GM18861 (cell line): ENCODE results near the gene OBSCN.

ENCODE experiments used
- ATAC-seq: cut with Tn5 transposase; IDR thresholded peaks from one replicate; pipeline ENCODE4 v1.9.1; 2021; ENCODE audit not compliant: unreplicated experiment

OBSCN gene

DNA sequence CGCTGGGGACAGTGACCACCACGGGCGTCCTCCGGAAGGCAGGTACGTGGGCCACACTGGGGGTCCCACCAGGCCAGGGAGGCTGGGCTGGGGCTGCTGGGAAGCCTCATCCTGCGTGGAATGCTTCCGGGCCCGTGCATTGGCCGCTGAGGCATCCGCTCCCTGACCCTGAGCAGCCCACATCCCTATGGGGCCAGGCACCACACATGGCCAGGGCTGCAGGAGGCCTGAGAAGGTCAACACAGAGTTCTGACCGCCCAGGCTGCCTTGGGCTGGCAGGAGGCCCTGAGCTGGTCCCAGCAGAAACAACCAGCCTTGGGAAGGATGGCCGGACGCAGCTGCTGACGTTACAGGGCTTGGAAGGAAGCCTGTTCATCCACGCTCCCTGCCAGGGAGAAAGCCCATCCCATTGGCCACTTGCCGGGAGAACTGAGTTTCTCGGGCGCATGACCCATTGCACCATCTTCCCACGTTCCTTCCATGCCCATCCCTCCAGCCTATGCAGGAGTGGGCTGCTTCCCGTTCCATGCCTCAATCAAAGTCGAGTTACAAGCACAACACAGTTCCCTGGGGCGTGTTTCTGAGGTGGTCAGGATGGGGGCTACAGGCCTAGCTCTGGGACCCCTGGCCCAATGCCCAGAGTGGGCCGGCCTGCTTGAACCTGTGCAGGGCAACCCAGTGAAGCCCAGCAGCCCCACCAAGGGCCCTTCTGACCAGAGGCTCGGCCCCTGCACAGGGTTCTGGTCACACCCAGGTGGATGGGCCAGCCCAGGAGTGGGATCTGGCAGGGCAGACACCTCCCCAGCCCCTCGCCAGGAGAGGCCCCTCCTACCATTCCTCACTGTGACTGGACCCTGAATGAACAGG, 167.1 kb downstream of the OBSCN start:
- no peak for ATAC-seq

DNA sequence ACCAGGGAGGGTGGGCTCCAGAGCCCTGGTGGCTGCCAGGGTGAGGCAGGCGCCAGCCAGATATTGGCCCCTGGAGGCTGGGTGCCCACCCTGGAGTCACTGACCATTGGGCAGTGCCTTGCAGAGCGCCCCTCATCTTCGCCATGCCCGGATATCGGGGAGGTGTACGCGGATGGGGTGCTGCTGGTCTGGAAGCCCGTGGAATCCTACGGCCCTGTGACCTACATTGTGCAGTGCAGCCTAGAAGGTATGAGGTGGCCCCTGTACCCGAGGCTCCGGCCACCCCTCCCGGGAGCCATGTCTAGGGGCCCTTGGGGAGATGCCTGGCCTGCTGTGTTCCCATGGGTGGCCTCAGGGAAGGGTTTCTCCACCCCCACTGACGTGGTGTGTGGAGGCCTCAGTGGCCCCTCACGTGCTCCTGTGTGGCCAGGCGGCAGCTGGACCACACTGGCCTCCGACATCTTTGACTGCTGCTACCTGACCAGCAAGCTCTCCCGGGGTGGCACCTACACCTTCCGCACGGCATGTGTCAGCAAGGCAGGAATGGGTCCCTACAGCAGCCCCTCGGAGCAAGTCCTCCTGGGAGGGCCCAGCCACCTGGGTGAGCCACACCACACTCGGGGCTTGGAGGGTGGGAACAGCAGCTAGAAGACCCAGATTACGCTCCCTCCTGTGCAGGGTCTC, 167.9 kb downstream of the OBSCN start:
- no peak for ATAC-seq

DNA sequence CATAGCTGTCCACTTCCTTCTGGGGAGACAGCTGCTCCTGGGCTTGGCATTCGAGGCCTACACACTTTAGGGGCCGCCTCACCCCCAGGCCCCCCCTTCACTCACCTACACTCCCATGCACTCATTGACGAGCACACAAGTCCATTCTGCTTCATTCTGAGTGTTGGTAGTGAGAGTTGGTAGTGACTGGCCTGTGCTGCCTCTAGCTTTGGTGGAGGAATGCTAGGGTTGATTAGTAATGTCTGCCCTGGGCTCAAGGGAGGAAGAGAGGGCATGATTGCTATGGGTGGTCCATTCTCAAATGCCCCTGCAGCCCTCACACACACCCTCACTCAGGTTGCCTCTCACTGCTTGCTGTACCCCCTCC, 168.4 kb downstream of the OBSCN start:
- ATAC-seq, result no peak

DNA sequence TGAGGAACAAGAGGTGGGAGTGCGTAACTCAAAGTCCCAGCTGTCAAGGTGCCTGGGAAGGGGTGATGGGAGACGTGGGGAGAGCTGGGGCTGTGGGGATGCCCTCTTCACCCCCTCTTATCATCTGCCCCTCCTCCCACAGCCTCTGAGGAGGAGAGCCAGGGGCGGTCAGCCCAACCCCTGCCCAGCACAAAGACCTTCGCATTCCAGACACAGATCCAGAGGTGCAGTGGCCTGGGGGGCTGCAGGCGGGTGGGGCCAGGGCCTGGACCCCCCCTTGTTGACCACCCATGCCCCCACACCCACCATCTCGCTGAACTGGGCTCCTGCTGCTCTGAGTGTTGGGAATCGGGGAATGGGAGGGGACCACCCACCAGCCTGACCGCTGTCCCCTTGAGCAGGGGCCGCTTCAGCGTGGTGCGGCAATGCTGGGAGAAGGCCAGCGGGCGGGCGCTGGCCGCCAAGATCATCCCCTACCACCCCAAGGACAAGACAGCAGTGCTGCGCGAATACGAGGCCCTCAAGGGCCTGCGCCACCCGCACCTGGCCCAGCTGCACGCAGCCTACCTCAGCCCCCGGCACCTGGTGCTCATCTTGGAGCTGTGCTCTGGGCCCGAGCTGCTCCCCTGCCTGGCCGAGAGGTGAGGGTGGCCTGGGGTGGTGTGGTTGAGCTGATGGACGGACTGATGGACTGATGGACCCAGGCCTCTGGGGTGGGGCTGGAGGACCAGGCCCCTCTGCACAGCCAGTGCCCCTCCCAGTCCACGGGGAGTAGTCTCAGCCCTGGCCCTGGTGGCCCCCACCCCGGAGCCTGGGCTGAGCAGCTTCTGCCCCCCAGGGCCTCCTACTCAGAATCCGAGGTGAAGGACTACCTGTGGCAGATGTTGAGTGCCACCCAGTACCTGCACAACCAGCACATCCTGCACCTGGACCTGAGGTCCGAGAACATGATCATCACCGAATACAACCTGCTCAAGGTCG, 169.1 kb downstream of the OBSCN start:
- ATAC-seq, result no peak

DNA sequence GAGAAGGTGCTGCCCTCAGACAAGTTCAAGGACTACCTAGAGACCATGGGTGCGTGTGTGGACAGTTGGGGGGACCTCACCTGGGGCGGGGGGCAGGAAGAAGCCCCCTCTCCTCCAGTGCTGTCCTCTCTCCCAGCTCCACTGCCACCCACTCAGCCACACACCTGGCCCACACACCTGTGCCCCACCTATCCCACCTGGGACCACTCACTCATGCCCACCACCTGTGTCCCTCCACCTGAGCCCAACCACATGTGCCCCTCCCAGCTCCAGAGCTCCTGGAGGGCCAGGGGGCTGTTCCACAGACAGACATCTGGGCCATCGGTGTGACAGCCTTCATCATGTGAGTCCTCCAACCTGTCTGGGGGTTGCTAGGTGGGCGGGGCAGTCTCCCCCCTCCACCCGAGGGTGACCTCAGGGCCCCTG, 169.8 kb downstream of the OBSCN start:
- ATAC-seq, result no peak

DNA sequence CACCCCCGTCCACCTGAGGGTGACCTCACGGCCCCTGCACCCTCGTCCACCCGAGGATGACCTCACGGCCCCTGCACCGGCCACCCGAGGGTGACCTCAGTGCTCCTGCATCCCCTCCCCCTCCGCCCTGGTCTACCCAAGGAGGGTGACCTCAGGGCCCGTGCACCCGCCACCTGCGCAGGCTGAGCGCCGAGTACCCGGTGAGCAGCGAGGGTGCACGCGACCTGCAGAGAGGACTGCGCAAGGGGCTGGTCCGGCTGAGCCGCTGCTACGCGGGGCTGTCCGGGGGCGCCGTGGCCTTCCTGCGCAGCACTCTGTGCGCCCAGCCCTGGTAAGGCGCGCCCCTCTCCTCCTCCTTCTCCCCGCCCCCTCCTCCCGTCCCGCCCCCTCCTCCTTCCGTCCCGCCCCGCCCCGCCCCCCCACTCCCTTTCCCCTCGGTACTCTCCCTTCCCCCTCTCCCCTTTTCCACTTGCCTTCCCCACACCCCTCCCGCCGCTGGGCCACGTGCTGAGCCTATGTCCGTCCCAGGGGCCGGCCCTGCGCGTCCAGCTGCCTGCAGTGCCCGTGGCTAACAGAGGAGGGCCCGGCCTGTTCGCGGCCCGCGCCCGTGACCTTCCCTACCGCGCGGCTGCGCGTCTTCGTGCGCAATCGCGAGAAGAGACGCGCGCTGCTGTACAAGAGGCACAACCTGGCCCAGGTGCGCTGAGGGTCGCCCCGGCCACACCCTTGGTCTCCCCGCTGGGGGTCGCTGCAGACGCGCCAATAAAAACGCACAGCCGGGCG, 170.4 kb downstream of the OBSCN start:
- no peak for ATAC-seq

DNA sequence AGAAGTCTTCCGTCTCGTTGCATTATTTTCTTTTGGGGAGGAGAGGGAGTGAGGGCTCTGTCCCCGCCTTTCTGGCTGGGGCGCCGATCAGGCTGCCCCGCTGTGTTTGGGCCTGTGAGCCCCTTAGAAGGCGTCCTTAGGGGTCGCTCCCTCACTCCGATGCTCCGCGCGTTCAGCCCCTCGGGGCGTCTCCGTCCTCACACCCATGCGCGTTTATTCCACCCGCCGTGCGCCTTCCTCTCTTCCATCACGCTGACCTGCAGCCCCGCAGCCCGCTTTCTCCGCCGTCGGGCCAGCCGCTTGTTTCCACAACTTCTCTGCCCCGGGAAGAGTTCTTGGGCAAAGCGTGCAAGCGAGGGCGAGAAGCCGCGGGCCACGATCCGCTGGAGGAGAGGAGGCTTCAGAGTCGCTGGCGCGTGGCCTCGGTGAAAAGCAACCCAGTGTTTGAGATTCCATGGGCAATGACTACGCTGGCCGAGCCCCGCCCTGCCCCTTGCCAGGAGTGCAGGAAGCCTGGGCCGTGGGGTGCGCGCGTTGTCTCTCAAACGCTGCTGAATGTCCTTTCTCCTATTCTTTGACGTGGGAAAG, 171.1 kb downstream of the OBSCN start:
- ATAC-seq, result no peak

DNA sequence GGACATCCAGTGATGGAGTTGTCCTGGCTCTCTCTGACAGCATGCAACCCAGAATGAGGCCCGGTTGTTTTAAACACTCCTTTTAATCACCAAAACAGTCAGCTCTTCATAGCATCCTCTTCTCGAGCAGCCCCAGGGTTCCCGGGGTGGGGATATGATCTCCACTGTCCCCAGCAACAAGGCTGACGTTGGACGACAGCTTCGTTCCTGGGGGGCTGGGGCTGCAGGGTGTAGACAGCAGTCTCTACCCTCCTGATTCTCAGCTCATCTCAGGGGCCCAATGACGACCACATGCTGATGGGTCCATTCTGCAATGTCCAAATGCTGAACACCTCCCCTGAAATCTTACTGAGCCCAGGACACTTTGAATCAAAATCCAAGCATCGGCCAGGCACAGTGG, 171.8 kb downstream of the OBSCN start:
- no peak for ATAC-seq

DNA sequence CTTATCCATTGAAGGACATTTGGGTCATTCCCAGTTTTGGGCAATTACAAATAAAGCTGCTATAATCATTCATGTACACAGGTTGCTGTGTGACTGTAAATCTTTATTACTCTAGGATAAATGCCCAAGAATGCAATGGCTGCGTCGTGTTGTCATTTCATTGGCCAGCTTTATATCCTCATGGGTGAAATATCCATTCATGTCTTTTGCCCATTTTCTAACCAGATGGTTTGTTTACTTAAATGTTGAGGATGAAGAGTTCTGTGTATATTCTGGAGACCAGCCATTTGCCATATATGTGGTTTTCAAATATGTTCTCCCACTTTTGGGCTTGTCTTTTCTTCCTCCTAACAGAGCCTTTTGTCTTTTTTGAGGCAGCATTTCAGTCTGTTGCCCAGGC, 173.5 kb downstream of the OBSCN start:
- ATAC-seq, result no peak

DNA sequence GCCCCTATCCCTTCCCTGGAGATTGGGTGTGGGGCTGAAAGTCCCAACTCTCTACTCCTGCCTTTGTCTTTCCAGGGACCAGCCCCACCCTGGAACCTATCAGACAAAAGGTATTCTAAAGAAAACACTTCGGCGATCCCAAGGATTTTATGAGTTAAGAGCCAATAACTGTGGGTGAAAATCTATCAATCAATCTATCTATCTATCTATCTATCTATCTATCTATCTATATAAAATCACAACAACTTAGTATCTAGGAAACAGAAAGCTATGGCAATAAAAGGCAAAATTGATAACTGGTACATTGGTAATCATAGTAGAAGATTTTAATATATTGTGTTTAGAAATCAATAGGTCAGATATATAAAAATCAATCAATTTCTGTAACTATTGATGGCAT, 175.9 kb downstream of the OBSCN start:
- no peak for ATAC-seq

DNA sequence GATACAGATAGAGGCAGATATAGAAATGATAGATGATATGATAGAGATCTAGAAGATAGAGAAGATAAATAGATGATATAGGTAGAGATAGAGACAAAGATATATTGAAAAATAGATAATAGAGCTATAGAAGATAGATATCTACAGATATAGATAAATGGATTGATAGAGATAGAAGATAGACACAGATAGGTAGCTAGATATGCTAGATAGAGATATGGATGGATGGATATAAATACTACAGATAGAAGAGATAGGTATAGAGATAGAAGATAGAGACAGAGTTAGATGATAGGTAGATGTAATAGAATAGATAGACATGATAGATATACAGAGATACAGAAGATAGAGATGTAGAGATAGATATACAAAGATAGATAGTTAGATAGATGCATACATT, 177.4 kb downstream of the OBSCN start:
- ATAC-seq, result no peak

DNA sequence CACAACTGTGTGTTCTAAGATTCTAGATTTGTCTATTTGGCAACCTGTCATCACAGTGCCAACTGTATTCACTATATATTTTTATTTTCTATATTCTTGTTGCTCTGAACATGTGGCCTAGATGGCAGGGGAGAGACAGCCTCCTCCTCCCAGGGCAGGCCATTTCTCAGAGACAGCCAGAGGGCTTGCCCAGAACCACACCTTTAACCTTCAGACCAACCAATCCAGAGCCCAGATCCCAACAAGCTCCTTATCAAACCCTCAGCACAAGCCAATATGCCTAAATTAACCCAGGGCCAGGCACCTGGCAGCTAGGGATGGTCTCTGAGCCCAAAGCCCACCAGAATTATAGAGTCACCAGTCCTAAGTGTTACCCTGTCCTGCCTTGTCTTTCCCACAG, 179.5 kb downstream of the OBSCN start:
- no peak for ATAC-seq

DNA sequence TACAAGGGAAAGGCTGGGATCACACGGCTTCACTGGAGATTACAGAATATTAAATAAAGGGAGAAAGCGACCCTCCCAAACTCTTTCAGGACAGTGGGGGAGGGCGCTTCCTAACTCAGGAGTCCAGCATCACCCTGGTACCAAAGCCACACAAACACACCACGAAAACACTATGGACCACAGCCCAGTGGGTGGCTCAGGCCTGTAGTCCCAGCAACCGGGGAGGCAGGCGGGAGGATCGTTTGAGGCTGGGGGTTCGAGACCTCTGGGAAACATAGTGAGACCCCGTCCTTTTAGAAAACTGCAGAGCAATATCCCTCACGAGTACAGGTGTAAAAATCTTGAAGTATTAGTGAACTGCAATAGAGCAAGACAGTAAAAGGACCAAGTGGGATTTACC, 182.8 kb downstream of the OBSCN start:
- ATAC-seq, result no peak

DNA sequence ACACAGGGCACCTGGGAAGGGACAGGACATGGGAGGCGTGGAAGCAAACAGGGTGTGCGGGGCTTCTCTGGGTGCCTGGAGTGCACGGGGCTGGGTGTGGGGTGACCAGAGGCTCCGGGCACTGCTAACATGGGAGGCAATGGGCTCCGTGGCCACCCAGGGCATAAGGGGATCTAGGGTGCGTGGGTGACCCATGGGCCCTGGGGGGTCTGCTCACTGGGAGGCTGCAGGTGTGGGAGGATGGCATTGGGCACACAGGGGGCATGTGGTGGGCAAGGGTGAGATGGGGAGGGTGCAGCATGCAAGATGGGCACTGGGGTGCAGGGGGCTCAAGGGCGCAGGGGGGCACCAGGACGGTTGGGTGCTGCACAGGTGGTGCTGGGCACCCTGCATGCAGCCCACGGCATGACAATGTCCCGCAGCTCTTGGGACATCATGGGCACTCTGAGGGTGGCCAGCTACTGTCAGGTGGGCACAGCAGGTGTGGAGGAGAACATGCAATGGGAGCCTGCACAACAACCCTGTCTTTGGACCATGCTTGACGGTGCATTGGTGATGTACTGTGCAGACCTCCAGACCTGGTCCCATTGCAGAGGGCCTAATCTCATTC, 183.7 kb downstream of the OBSCN start:
- no peak for ATAC-seq

DNA sequence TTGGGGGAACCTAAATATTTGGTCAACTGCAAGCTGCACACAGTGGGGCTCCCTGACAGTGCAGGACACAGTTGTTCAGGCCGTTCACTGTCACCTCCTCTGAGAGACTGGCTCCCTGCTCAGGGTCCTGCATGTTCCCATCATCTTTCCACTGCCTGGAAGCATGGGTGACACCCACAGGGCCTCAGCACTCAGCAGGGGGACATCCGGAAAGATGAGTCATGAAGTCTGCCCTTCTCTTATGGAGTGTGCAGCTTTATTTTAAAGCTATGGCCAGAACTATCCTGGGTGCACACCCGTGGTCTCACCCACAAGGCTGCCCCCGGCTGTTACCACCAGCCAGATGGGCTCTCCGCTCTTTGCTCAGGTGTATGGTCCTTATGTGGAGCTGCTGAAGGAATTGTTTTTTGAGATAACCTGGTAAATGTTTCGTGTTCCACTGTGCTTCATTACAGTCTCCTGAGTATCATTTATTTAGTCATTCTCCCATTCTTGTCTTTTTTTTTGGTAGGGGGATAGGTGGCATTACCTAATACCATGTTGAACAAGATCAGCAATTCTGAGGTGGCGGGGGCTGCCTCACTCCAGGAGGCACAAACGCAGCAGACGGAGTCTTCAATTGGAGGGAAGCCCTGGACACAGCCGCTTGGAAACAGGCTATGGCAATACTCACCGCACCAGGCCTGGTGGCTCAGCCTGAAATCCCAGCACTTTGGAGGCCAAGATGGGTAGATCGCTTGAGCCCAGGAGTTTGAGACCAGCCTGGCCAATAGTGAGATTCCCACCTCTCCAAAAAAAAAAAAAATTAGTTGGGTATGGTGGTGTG, 184.5 kb downstream of the OBSCN start:
- ATAC-seq, result no peak

DNA sequence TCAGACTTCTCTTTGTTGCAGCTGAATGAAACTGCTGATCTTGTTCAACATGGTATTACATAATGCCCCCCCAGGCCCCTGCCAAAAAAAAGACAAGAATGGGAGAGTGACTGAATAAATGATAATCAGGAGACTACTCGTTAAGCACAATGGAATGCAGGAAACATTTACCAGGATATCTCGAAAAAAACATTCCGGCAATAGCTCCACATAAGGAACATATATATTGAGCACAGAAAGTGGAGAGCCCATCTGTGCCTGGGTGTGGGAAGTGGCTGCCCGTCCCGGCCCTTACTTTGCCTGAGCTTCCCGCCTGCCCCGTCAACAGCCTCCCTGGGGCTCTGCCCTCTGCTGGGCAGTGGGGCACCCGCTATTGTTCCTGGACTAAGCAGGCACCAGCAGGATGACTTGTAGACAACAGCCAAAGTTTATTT, 185.4 kb downstream of the OBSCN start:
- ATAC-seq, result no peak

DNA sequence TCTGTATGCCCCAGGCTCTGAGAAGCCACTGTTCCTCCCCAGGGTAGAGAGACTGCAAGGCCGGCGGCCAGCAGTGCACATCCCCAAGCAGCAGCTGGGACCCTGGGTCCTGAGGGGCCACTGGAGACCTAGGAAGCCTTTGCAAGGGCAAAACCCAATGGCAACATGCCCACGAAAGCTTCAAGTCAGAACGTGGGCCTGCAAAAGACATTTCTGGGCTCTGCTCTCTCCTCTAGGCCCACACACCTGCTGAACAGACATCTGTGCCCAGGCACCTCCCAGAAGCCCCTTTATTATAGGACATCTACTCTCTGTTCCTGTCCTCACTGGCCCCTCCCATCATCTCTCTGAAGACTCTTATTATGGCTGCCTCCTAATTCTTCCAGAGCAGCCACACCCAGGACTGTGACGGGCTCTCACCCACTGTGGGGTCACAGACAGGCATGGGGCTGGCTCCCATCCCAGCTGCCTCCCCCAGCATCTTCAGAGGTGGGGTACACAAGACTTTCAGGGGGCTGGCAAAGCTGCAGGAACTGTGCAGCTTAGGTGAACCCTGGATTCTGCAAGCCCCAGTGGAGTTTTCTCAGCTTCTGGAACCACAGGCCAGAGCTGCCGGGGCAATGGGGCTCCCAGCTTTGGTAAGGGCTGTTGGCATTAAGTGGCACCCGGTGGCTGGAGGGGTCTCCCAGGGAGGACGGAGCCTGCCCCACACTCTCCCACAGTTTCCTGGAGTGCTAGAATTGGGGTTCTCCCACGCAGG, 186.1 kb downstream of the OBSCN start:
- no peak for ATAC-seq
